Endothelial cell of umbilical vein (primary cell): ENCODE results near the gene ST3GAL5. TPM values are rescaled to one million over a fixed set of nuclear protein-coding genes. Genes with fewer than 3 reads are reported as not detected.

Experiments
- BruUV-seq: library from RNA; stranded (reverse); fragments of 400-500 nt; replicated peaks from 2 replicates; lab custom pipeline; 2021; lab: Mats Ljungman, UMichigan
- CTCF ChIA-PET: fragments of 300-600, 350-600 bp; sonication (Branson Sonifier 250); formaldehyde crosslinking; loops from one replicate; lab custom pipeline; 2021; ENCODE audit warnings: antibody characterized with exemption, inconsistent platforms; lab: Charles Lee
- POLR2A ChIA-PET: fragments of 300-600, 350-600 bp; sonication (Branson Sonifier 250); formaldehyde crosslinking; loops from one replicate; lab custom pipeline; 2021; ENCODE audit warnings: antibody characterized with exemption, inconsistent platforms; lab: Charles Lee
- DNase-seq: peaks from one replicate; pipeline ENCODE4 v3.0.0-alpha.2; 2011; ENCODE audit warnings: low read depth, low spot score
- FAIRE-seq: peaks from 2 replicates; lab custom pipeline; 2011; peaks lifted over from hg19 to GRCh38; lab: Jason Lieb, UNC
- H2AFZ ChIP-seq: 2 replicates; pipeline ENCODE4 v1.6.0; 2012; ENCODE audit warnings: low read depth, low read length, control low read depth, inconsistent platforms
- H3K27ac ChIP-seq: 2 replicates; pipeline ENCODE4 v1.5.1; 2011; ENCODE audit warnings: low read depth, mild to moderate bottlenecking, control low read depth, low read length, moderate library complexity; ENCODE audit not compliant: insufficient read depth
- H3K27me3 ChIP-seq, 2 experiments: 2 replicates each; pipeline versions ENCODE4 v1.6.0 to v1.6.1; 2011; ENCODE audit warnings: low read length in 2 of 2, mixed read lengths in 1 of 2; ENCODE audit not compliant: control insufficient read depth in 2 of 2, insufficient read depth in 2 of 2
- H3K36me3 ChIP-seq, 2 experiments: 2 replicates in 1 of 2; 3 replicates in 1 of 2; pipeline ENCODE4 v1.5.1; 2011; ENCODE audit warnings: low read length in 2 of 2, mild to moderate bottlenecking in 1 of 2, moderate library complexity in 1 of 2; ENCODE audit not compliant: control insufficient read depth in 2 of 2, insufficient read depth in 2 of 2; ENCODE audit errors: extremely low read depth in 1 of 2
- H3K4me1 ChIP-seq: 3 replicates; pipeline ENCODE4 v1.5.1; 2011; ENCODE audit warnings: mild to moderate bottlenecking, low read length; ENCODE audit not compliant: control insufficient read depth, insufficient read depth; ENCODE audit errors: extremely low read depth
- H3K4me2 ChIP-seq: 2 replicates; pipeline ENCODE4 v1.6.1; 2011; ENCODE audit warnings: low read length, control low read depth, mixed read lengths; ENCODE audit not compliant: insufficient read depth
- H3K4me3 ChIP-seq, 3 experiments: fragments of 200-600 bp in 1 of 3; sonication (generic), shearing (Covaris generic) in 1 of 3; replicated peaks in 1 of 3; 2 replicates each; pipeline ENCODE4 v1.5.1; 2011 to 2016; ENCODE audit warnings: control low read depth in 3 of 3, low read length in 3 of 3, mild to moderate bottlenecking in 2 of 3, inconsistent platforms in 1 of 3, low read depth in 1 of 3, moderate library complexity in 1 of 3; ENCODE audit not compliant: insufficient read depth in 1 of 3
- H3K79me2 ChIP-seq: 2 replicates; pipeline ENCODE4 v1.6.0; 2012; ENCODE audit warnings: low read length, inconsistent platforms; ENCODE audit not compliant: control insufficient read depth, insufficient read depth
- H3K9ac ChIP-seq: replicated peaks from 2 replicates; pipeline ENCODE3; 2011; ENCODE audit warnings: low read length, control low read depth; ENCODE audit not compliant: insufficient read depth; ENCODE audit errors: extremely low read depth
- H3K9me1 ChIP-seq: replicated peaks from 3 replicates; pipeline ENCODE4 v1.6.0; 2011; ENCODE audit warnings: mild to moderate bottlenecking, low read length; ENCODE audit not compliant: control insufficient read depth, insufficient read depth; ENCODE audit errors: extremely low read depth
- H3K9me3 ChIP-seq: replicated peaks from 2 replicates; pipeline ENCODE4 v1.5.1; 2012; ENCODE audit warnings: low read length, inconsistent platforms; ENCODE audit not compliant: control insufficient read depth, insufficient read depth
- H4K20me1 ChIP-seq: replicated peaks from 2 replicates; pipeline ENCODE3; 2011; ENCODE audit warnings: mild to moderate bottlenecking, low read length; ENCODE audit not compliant: control insufficient read depth, insufficient read depth; ENCODE audit errors: extremely low read depth
- EZH2 ChIP-seq: IDR thresholded peaks from 2 replicates; pipeline ENCODE4 v1.6.1; 2012; ENCODE audit warnings: borderline replicate concordance, low read depth, mild to moderate bottlenecking, moderate library complexity, low read length, inconsistent platforms; ENCODE audit not compliant: severe bottlenecking
- FOS ChIP-seq: IDR thresholded peaks from 2 replicates; pipeline ENCODE4 v1.6.1; 2011; ENCODE audit warnings: mild to moderate bottlenecking, low read length, moderate library complexity, borderline replicate concordance; ENCODE audit not compliant: insufficient read depth
- GATA2 ChIP-seq: IDR thresholded peaks from 2 replicates; pipeline ENCODE4 v1.7.0; 2011; ENCODE audit warnings: low read depth, mild to moderate bottlenecking, moderate library complexity, mixed read lengths, low read length; ENCODE audit not compliant: insufficient read length, insufficient read depth
- JUN ChIP-seq: IDR thresholded peaks from 2 replicates; pipeline ENCODE4 v1.6.1; 2011; ENCODE audit warnings: borderline replicate concordance, low read depth; ENCODE audit not compliant: insufficient read length, insufficient read depth
- MYC ChIP-seq: IDR thresholded peaks from one replicate; pipeline ENCODE4 v1.6.1; 2011; ENCODE audit warnings: mild to moderate bottlenecking, low read depth, low read length
- POLR2A ChIP-seq: IDR thresholded peaks from 2 replicates; pipeline ENCODE4 v1.6.1; 2012; ENCODE audit warnings: low read depth, mild to moderate bottlenecking, control low read depth, low read length
- POLR2AphosphoS5 ChIP-seq: IDR thresholded peaks from 2 replicates; pipeline ENCODE4 v1.6.1; 2012; ENCODE audit warnings: low read depth, mild to moderate bottlenecking, control low read depth, low read length, moderate library complexity; ENCODE audit not compliant: insufficient read depth
- dilution Hi-C: fragments of 300-500 bp; cut with MboI; formaldehyde crosslinking; loops from one replicate; pipeline ENCODE4 v1.15.0; 2019; ENCODE audit warnings: low sequenced_read_pairs; ENCODE audit not compliant: extremely low pct_ligation_motif_present
- intact Hi-C: fragments of 100-400 bp; cut with micrococcal nuclease; formaldehyde crosslinking; loops from one replicate; pipeline ENCODE4 v1.10.0; 2022
- polyA plus RNA-seq, 4 experiments: library from polyadenylated mRNA; depleted of rRNA in 3 of 4; stranded (reverse) in 3 of 4; unstranded in 1 of 4; fragments of >200 nt; gene quantifications; 2 replicates each; pipeline versions ENCODE4 v1.2.1 to v1.2.3, GENCODE V29; 2011 to 2012; ENCODE audit warnings: missing spikeins in 1 of 4
- total RNA-seq: library from RNA; stranded (reverse); gene quantifications from 2 replicates; pipeline ENCODE4 v1.2.3, GENCODE V29; 2021
- TF ChIP-seq, protein P1 (sequence below), 2 donors: IDR thresholded peaks; 1 replicate in 1 of 2; 2 replicates in 1 of 2; pipeline ENCODE4 v1.5.1; 2011; ENCODE audit warnings: low read length in 2 of 2, mild to moderate bottlenecking in 2 of 2, moderate library complexity in 2 of 2, control low read depth in 1 of 2, inconsistent platforms in 1 of 2, low read depth in 1 of 2; ENCODE audit not compliant: insufficient read depth in 1 of 2; ENCODE audit errors: extremely low read depth in 1 of 2
- TF ChIP-seq, protein P2 (sequence below): IDR thresholded peaks from 2 replicates; pipeline ENCODE4 v1.6.1; 2011; ENCODE audit not compliant: insufficient read depth, insufficient read length

ST3GAL5 gene
- total and polyA plus RNA-seq, 2 donors (not counting 3 experiments of a cell fraction or from before 2014, with no cell fraction given): 9.5 to 16.0 TPM

DNA sequence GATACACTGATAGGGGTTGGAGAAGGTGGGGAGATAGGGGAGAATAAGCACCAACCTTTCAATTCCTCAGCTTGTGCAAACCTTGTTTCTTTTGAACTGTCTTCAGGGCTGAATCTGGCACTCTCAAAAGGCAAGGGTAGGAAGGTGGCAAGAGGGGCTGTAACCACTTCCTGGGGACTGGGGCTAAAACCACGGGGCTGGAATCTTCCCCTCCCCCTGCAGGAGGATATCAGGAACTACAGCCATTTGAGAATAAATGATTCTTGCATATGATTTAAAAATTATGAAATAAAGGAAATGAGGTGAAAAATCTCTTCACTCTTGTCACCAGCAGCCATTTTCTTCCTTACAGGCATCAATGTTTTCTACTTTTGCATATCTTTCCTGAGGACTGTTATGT, 84.2 kb downstream of the ST3GAL5 start:
- Histone ChIP-seq H3K9me1 (no peaks in the 10 kb centered on the region), H3K27ac (no peak overlapping the region), H2AFZ (no peak overlapping the region), H3K27me3 (no peaks in the 10 kb centered on the region), H4K20me1 (no peaks in the 10 kb centered on the region), H3K4me3 (no peak overlapping the region), H3K4me2 (no peak overlapping the region), H3K36me3 (no peaks in the 10 kb centered on the region), H3K79me2 (no peaks in the 10 kb centered on the region), H3K9ac (no peak overlapping the region), H3K9me3 (no peaks in the 10 kb centered on the region), H3K4me1 (no peaks in the 10 kb centered on the region)
- ChIA-PET CTCF (interaction anchor here (1.0 to 3.2 kb wide), 8 partner anchors 9 to 167 kb away, joined by 3 to 27 read pairs (median 4); no protein-coding TSS in a partner anchor), POLR2A (no interaction called here)
- DNase-seq (peak; percentile 25), FAIRE-seq (no peak)
- TF ChIP-seq, protein P1, sequence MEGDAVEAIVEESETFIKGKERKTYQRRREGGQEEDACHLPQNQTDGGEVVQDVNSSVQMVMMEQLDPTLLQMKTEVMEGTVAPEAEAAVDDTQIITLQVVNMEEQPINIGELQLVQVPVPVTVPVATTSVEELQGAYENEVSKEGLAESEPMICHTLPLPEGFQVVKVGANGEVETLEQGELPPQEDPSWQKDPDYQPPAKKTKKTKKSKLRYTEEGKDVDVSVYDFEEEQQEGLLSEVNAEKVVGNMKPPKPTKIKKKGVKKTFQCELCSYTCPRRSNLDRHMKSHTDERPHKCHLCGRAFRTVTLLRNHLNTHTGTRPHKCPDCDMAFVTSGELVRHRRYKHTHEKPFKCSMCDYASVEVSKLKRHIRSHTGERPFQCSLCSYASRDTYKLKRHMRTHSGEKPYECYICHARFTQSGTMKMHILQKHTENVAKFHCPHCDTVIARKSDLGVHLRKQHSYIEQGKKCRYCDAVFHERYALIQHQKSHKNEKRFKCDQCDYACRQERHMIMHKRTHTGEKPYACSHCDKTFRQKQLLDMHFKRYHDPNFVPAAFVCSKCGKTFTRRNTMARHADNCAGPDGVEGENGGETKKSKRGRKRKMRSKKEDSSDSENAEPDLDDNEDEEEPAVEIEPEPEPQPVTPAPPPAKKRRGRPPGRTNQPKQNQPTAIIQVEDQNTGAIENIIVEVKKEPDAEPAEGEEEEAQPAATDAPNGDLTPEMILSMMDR (IDR thresholded peaks at IDR 0.05; ENCODE audit: extremely low read depth in 1 of 2, insufficient read depth in 1 of 2, low read depth in 1 of 2, low read length in 2 of 2): peak; percentile 49 to 56
- TF ChIP-seq MYC: no peak
- no TSS peak for BruUV-seq
- intact Hi-C loops (loop anchor here (1.0 kb wide), 2 partner anchors 54 to 75 kb away; no protein-coding TSS in a partner anchor), dilution Hi-C loops (loop anchor here (25.0 kb wide), 1 partner anchor 92 kb away; no protein-coding TSS in a partner anchor)

DNA sequence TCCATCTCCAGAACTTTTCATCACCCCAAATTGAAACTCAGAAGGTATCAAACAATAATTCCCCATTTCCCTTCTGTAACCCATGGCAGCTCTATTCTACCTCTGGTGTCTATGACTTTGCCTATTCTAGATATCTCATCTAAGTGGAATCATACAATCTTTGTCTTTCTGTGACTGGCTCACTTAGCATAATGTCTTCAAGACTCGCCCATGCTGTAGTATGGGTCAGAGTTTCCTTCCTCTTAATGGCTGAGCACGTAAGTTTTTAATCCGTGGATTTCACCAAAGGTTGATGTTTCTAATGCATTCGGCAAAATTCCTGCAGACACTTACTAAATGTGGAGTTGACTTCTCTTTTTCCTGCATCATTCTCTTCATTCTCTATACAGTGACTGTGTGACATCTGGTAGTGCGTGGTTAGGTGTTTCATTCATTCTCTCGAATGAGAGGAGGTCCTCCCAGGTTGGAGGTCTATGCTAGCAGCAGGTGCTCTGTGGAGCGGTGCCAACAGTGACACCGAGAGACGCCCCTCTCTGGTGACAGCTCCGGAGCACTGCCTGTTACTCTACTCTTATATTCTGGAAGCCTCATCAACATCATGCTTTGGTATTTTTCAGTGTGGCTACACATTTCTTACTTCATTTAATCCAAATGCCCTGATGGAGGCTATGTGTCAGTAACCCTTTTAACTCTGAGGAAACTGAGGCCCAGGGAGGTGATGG, 84.9 kb downstream of the ST3GAL5 start:
- ChIA-PET POLR2A (no interaction called here), CTCF (interaction anchor here (1.1 to 3.2 kb wide), 10 partner anchors 10 to 167 kb away, joined by 3 to 27 read pairs (median 6); partner anchors contain the start of gene ATOH8)
- Histone ChIP-seq H3K4me3 (no peak overlapping the region), H4K20me1 (no peaks in the 10 kb centered on the region), H3K9me3 (no peaks in the 10 kb centered on the region), H2AFZ (no peak overlapping the region), H3K27ac (no peak overlapping the region), H3K4me1 (no peaks in the 10 kb centered on the region), H3K9ac (no peak overlapping the region), H3K9me1 (no peaks in the 10 kb centered on the region), H3K27me3 (no peaks in the 10 kb centered on the region), H3K4me2 (no peak overlapping the region), H3K36me3 (no peaks in the 10 kb centered on the region), H3K79me2 (no peaks in the 10 kb centered on the region)
- FAIRE-seq (no peak), DNase-seq (no peak)
- TF ChIP-seq FOS: no peak
- TF ChIP-seq, protein P1 (IDR thresholded peaks at IDR 0.05; ENCODE audit: extremely low read depth in 1 of 2, insufficient read depth in 1 of 2, low read depth in 1 of 2, low read length in 2 of 2): no peak
- TF ChIP-seq, protein P2, sequence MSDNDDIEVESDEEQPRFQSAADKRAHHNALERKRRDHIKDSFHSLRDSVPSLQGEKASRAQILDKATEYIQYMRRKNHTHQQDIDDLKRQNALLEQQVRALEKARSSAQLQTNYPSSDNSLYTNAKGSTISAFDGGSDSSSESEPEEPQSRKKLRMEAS: no peak
- no peak for TF ChIP-seq MYC
- no peak for TF ChIP-seq POLR2AphosphoS5
- no peak for TF ChIP-seq EZH2
- TF ChIP-seq GATA2: no peak
- TF ChIP-seq JUN: no peak
- TF ChIP-seq POLR2A: no peak
- intact Hi-C loops (loop anchor here (1.0 kb wide), 2 partner anchors 54 to 75 kb away; no protein-coding TSS in a partner anchor), dilution Hi-C loops (loop anchor here (25.0 kb wide), 1 partner anchor 92 kb away; no protein-coding TSS in a partner anchor)
- BruUV-seq: no TSS peak
